OCI-LY7 (cell line): ENCODE data around the gene TICRR. TPM values are rescaled to one million over a fixed set of nuclear protein-coding genes. Genes with fewer than 3 reads are reported as not detected.

Source experiments
- BruUV-seq: library from RNA; stranded (reverse); fragments of 400-500 nt; replicated peaks from 2 replicates; lab custom pipeline; 2021; lab: Mats Ljungman, UMichigan
- CTCF ChIA-PET: fragments of 300-600 bp; sonication (Branson Sonifier 250); formaldehyde crosslinking; loops from one replicate; lab custom pipeline; 2022; ENCODE audit warnings: antibody characterized with exemption; ENCODE audit not compliant: unreplicated experiment; lab: Charles Lee
- POLR2A ChIA-PET: fragments of 300-600 bp; sonication (Branson Sonifier 250); formaldehyde crosslinking; loops from one replicate; lab custom pipeline; 2022; ENCODE audit warnings: antibody characterized with exemption; lab: Charles Lee
- DNase-seq: peaks from one replicate; pipeline ENCODE4 v3.0.0-alpha.2; 2015; ENCODE audit warnings: low spot score
- H2AFZ ChIP-seq: fragments of 200-600 bp; sonication (generic), shearing (Covaris generic); 2 replicates; pipeline ENCODE4 v1.6.1; 2014; ENCODE audit warnings: mild to moderate bottlenecking, antibody characterized with exemption, low read length, moderate library complexity
- H3K27ac ChIP-seq: fragments of 200-600 bp; sonication (generic); 2 replicates; pipeline ENCODE4 v1.5.1; 2014; ENCODE audit warnings: mixed run types, low read depth, mild to moderate bottlenecking, moderate library complexity, low read length, inconsistent platforms; ENCODE audit not compliant: poor library complexity, severe bottlenecking
- H3K36me3 ChIP-seq: fragments of 200-600 bp; sonication (generic); 2 replicates; pipeline ENCODE4 v1.6.1; 2014; ENCODE audit warnings: mild to moderate bottlenecking, antibody characterized with exemption, low read length, moderate library complexity, mixed read lengths; ENCODE audit not compliant: insufficient read depth
- H3K4me1 ChIP-seq: fragments of 200-600 bp; sonication (generic); 2 replicates; pipeline ENCODE4 v1.5.1; 2014; ENCODE audit warnings: mild to moderate bottlenecking, low read length; ENCODE audit not compliant: insufficient read depth, poor library complexity, severe bottlenecking
- H3K4me2 ChIP-seq: fragments of 200-600 bp; sonication (generic); 2 replicates; pipeline ENCODE4 v1.6.1; 2014; ENCODE audit warnings: mild to moderate bottlenecking, low read length
- H3K4me3 ChIP-seq: fragments of 200-600 bp; sonication (generic); 2 replicates; pipeline ENCODE4 v1.5.1; 2014; ENCODE audit warnings: mild to moderate bottlenecking, low read depth, low read length; ENCODE audit not compliant: poor library complexity, severe bottlenecking
- H3K79me2 ChIP-seq: fragments of 200-600 bp; sonication (generic); 2 replicates; pipeline ENCODE4 v1.6.1; 2016; ENCODE audit warnings: low read depth, mild to moderate bottlenecking, low read length, moderate library complexity, mixed read lengths; ENCODE audit not compliant: insufficient read depth
- H3K9me2 ChIP-seq: fragments of 200-600 bp; sonication (generic); 2 replicates; pipeline ENCODE4 v1.6.1; 2016; ENCODE audit warnings: mild to moderate bottlenecking, low read length, mixed read lengths; ENCODE audit not compliant: insufficient read depth
- H3K9me3 ChIP-seq: fragments of 200-600 bp; sonication (generic); 2 replicates; pipeline ENCODE4 v1.6.1; 2014; ENCODE audit warnings: mild to moderate bottlenecking, mixed run types, low read length, mixed read lengths
- H4K20me1 ChIP-seq: fragments of 200-600 bp; sonication (generic); 2 replicates; pipeline ENCODE4 v1.6.1; 2014; ENCODE audit warnings: mild to moderate bottlenecking, antibody characterized with exemption, low read length, moderate library complexity, mixed read lengths; ENCODE audit not compliant: insufficient read depth
- EZH2phosphoT487 ChIP-seq: fragments of 200-600 bp; sonication (generic); IDR thresholded peaks from 2 replicates; pipeline ENCODE4 v1.6.1; 2018; ENCODE audit warnings: low read depth, borderline replicate concordance, mild to moderate bottlenecking, mixed run types, antibody characterized with exemption, low read length, moderate library complexity, mixed read lengths
- intact Hi-C: fragments of 100-400 bp; cut with micrococcal nuclease; formaldehyde crosslinking; loops from one replicate; pipeline ENCODE4 v1.10.0; 2022; ENCODE audit not compliant: unreplicated experiment
- total RNA-seq, 2 experiments: library from RNA; depleted of rRNA in 1 of 2; stranded (reverse); fragments of >200 nt in 1 of 2; shearing (Covaris generic) in 1 of 2; gene quantifications; 2 replicates each; pipeline ENCODE4 v1.2.3, GENCODE V29; 2014 to 2022
- TF ChIP-seq, protein P1 (sequence below): fragments of 200-600 bp; sonication (generic); conservative IDR thresholded peaks from 2 replicates; pipeline ENCODE4 v1.5.1; 2014; ENCODE audit warnings: mild to moderate bottlenecking, antibody characterized with exemption, low read length, moderate library complexity, mixed read lengths

Gene TICRR
- total RNA-seq, 2 experiments from 2014 or later: 25.9 to 44.4 TPM

DNA sequence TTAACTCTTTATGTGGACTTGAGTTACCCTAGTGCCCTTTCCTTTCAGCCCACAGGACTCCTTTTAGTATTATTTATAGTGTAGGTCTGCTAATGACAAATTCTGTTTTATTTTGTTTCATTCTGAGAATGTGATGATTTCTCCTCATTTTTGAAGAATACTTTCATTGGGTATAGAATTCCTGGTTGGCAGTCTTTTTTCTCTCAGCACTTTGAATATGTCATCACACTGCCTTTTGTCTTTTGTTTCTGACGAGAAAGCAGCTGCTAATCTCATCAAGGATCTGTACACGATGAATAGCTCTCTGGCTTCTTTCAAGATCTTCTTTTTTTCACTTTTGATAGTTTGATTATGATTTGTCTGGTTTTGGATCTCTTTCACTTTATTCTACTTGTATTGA is 37.8 kb downstream of the TICRR start:
- H3K9me3 ChIP-seq: peaks cover 9% of the 10 kb centered on the region; the same call in 1 of the 2 replicates
- ChIA-PET POLR2A (interaction anchor here (0.7 kb wide), 1 partner anchor 75 kb away, joined by 5 read pairs; no protein-coding TSS in a partner anchor), CTCF (no interaction called here)
- intact Hi-C loops: loop anchor here (10.0 kb wide), 1 partner anchor 348 kb away; no protein-coding TSS in a partner anchor
- no peaks in the 10 kb centered on the region for H3K9me2 ChIP-seq
- H3K79me2 ChIP-seq: no peaks in the 10 kb centered on the region
- H3K27ac ChIP-seq: no peak overlapping the region
- no peak overlapping the region for H2AFZ ChIP-seq
- peaks cover 96% of the 10 kb centered on the region for H3K36me3 ChIP-seq
- no peaks in the 10 kb centered on the region for H4K20me1 ChIP-seq
- no peak overlapping the region for H3K4me3 ChIP-seq
- no peaks in the 10 kb centered on the region for H3K4me1 ChIP-seq
- no TSS peak for BruUV-seq
- no peak overlapping the region for H3K4me2 ChIP-seq
- no peak for TF ChIP-seq EZH2phosphoT487
- TF ChIP-seq, protein P1, sequence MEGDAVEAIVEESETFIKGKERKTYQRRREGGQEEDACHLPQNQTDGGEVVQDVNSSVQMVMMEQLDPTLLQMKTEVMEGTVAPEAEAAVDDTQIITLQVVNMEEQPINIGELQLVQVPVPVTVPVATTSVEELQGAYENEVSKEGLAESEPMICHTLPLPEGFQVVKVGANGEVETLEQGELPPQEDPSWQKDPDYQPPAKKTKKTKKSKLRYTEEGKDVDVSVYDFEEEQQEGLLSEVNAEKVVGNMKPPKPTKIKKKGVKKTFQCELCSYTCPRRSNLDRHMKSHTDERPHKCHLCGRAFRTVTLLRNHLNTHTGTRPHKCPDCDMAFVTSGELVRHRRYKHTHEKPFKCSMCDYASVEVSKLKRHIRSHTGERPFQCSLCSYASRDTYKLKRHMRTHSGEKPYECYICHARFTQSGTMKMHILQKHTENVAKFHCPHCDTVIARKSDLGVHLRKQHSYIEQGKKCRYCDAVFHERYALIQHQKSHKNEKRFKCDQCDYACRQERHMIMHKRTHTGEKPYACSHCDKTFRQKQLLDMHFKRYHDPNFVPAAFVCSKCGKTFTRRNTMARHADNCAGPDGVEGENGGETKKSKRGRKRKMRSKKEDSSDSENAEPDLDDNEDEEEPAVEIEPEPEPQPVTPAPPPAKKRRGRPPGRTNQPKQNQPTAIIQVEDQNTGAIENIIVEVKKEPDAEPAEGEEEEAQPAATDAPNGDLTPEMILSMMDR: no peak
- DNase-seq: no peak

DNA sequence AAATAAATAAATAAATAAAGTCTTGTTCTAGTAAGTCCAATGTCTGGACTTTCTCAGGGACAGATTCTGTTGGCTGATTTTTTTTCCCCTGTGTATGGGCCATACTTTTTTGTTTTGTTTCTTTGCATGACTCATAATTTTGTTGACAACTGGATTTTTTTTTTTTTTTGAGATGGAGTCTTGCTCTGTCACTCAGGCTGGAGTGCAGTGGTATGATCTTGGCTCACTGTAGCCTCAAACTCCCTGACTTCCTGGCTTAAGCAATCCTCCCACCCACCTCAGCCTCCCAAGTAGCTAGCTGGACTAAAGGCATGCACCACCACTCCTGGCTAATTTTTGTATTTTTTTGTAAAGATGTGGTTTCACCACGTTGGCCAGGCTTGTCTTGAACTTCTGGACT is 38.9 kb downstream of the TICRR start:
- CTCF ChIA-PET: interaction anchor here (0.5 kb wide), 1 partner anchor 123 kb away, joined by 3 read pairs; no protein-coding TSS in a partner anchor
- intact Hi-C loops: loop anchor here (10.0 kb wide), 1 partner anchor 349 kb away; no protein-coding TSS in a partner anchor
- POLR2A ChIA-PET: interaction anchor here (0.7 kb wide), 1 partner anchor 14 kb away, joined by 4 read pairs; no protein-coding TSS in a partner anchor
- Histone ChIP-seq H4K20me1 (no peaks in the 10 kb centered on the region), H3K9me3 (peaks cover 9% of the 10 kb centered on the region; the same call in 1 of the 2 replicates), H3K27ac (no peak overlapping the region), H3K9me2 (no peaks in the 10 kb centered on the region), H3K4me3 (no peak overlapping the region), H3K36me3 (peaks cover 96% of the 10 kb centered on the region), H2AFZ (no peak overlapping the region), H3K4me2 (no peak overlapping the region), H3K79me2 (no peaks in the 10 kb centered on the region), H3K4me1 (no peaks in the 10 kb centered on the region)
- DNase-seq: no peak
- TF ChIP-seq, protein P1: no peak
- TF ChIP-seq EZH2phosphoT487: no peak
- no TSS peak for BruUV-seq

DNA sequence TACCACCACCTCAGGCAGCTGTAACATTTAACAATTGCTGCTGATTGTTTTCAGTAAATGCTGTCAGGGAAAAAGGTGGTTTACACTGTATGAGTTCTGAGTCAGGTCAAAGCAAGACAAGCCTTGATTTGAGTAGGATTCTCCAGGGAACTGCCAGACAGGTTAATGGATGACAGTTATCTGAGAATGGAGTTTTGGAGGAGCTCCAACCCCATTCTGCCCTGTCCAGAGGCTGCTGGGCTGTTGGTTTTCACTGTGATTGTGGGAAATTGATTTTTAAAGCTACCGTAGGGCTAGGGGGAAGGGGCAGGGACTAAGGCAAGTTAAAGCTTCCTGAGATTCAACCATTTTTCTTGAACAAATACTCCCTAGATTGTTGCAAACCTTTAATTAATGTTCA is 39.9 kb downstream of the TICRR start:
- CTCF ChIA-PET: no interaction called here
- H3K4me2 ChIP-seq: no peak overlapping the region
- peaks cover 96% of the 10 kb centered on the region for H3K36me3 ChIP-seq
- intact Hi-C loops: loop anchor here (10.0 kb wide), 1 partner anchor 350 kb away; no protein-coding TSS in a partner anchor
- H3K4me3 ChIP-seq: no peak overlapping the region
- H3K9me3 ChIP-seq: peaks cover 9% of the 10 kb centered on the region; the same call in 1 of the 2 replicates
- H3K79me2 ChIP-seq: no peaks in the 10 kb centered on the region
- BruUV-seq: no TSS peak
- H2AFZ ChIP-seq: no peak overlapping the region
- no peaks in the 10 kb centered on the region for H3K9me2 ChIP-seq
- H4K20me1 ChIP-seq: no peaks in the 10 kb centered on the region
- no peak overlapping the region for H3K27ac ChIP-seq
- TF ChIP-seq, protein P1: no peak
- no peak for TF ChIP-seq EZH2phosphoT487
- DNase-seq: no peak
- no peaks in the 10 kb centered on the region for H3K4me1 ChIP-seq
- POLR2A ChIA-PET: interaction anchor here (0.7 kb wide), 1 partner anchor 387 kb away, joined by 4 read pairs; no protein-coding TSS in a partner anchor
